ENCODE results near the gene DUOXA1.

DUOXA1 gene, protein sequence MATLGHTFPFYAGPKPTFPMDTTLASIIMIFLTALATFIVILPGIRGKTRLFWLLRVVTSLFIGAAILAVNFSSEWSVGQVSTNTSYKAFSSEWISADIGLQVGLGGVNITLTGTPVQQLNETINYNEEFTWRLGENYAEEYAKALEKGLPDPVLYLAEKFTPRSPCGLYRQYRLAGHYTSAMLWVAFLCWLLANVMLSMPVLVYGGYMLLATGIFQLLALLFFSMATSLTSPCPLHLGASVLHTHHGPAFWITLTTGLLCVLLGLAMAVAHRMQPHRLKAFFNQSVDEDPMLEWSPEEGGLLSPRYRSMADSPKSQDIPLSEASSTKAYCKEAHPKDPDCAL

DNA sequence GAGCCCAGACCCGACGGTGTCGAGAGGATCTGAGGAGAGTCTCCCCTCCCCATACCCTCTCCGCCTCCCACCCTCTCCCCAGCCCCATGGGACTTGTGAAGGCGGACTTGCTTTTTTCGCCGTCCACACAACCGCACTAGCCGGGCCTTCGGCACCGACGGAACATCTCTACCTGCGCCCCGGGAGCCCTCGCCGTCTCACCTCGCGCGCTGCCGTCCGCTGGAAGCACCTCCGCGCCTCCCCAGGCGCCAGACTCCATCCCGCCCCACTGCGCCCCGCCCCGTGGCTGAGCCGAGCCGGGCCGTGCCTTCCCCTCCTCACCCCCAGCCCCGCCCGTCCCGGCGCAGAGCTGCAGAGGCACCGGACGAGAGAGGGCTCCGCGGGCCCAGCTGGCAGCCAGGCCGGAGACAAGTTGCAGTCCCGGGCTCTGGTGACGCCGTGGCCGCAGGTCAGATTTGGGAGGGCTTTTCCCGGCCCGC is at the start of gene DUOXA1, which contains the start of gene DUOX1:
DUOXA1 (minus strand) TSS at position 229 of the 479 bp plus-strand sequence. CDS start 6,865 bp downstream, outside the sequence.
DUOX1 (plus strand) TSS at position 344 of the 479 bp plus-strand sequence. CDS start 1,973 bp downstream, outside the sequence.
- no peak for DNase-seq (ENCODE audit: low read depth in 2 of 3, low spot score in 2 of 3)

GRCh38 chr15:45177285-45177684 is 47.6 kb upstream of the DUOXA1 start:
- no peak for DNase-seq (ENCODE audit: low read depth in 2 of 3, low spot score in 2 of 3)

DNA sequence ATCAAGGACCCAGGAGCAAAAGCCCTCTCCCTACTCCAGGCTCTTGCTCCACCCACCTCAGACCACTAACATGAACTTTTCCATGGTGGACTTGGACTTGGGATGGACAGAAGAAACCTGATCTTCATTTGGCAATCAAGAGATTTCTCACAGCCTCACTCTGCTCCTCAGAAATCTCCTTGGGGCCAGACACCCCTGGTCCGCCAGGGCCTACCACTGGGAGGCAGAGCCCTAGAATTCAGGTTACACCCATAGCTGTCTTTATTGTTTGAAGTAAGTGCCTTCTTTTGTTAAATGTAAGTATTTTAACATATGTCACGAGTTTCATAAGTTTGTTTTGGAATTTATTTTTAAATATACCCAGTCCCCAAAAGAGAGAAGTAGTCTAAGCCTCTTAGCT is 44.9 kb upstream of the DUOXA1 start:
- no peak for DNase-seq (ENCODE audit: low read depth in 2 of 3, low spot score in 2 of 3)

DNA sequence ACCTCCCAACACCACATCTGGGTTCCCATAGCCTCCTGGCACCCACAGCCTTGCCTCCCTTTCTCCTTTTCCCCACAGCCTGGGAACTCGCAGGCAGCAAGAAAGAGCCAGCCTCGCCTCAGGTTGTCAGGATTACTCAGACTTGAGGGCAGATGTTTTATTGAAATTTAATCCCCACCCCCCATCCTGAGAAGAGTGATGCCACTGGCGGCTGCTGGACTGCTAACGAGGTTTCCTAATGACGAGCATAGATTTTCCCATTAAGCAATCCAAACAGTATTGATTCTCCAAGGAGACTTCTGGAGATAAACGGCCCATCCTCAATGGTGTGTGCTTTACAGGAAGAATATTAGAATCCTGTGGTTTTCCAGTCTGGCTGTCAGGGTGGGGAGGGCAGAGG is 44.4 kb upstream of the DUOXA1 start:
- no peak for DNase-seq (ENCODE audit: low read depth in 2 of 3, low spot score in 2 of 3)

DNA sequence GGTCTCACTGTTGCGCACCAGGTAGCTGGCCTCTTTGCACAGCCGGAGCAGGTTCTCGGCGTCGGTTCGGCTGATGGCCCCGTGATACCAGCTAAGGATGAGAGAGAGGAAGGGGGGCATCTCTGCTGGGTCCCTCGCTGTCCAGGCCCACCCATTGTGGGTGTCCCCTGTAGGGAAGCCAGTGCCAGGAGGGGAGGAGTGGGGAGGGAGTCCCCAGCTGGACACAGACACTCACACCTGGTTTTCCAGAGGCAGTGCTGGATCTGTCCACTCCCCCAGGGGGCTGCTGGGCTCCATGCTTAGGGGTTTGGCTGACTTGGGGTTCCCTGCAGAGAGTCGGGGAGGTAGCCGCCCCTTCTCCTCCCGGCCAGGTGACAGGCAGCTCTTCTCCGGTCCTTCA is 42.2 kb upstream of the DUOXA1 start:
- DNase-seq (ENCODE audit: low read depth in 2 of 3, low spot score in 2 of 3), result no peak

DNA sequence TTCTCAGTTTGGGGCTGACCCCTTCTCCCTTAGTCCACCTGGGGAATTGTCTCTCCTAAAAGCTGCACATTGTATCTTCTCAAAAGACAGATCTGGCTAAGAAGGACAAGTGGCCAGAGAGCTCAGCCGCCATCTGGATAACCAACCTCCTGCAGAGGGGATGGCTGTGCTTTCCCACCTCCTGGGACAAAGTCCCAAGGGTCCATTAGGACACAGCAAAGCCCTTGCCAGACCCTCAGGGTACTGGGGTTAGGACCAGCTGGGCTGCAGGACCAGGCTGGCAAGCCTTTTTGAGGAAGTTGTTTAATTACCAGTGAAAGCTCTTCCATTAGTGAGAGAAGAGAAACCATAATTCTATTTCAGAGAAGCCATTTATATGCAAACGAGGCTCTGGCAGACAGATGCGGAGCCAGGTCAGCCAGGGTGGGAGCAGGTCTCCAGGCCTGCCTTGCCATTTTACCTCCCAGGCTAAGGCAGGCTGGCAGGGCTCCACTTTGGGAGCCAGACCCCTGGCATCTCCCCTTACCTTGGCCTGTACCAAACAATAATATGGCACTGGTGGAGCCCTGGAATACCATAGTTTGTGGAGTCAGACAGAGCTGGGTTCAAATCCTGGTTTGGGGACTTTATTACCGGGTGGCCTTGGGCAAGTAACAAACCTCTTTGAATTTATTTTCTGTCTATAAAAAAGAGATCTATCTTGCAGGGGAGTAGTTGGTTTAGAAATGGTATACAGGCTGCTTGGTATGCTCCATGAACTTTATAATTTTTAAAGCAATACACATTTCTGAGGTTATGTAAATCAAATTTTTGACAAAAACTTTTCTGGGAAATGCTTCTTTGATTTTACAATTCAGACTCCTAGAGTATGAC is 40.2 kb upstream of the DUOXA1 start:
- no peak for DNase-seq (ENCODE audit: low read depth in 2 of 3, low spot score in 2 of 3)

GRCh38 chr15:45168751-45169551 is 39.3 kb upstream of the DUOXA1 start:
- no peak for DNase-seq (ENCODE audit: low read depth in 2 of 3, low spot score in 2 of 3)

- no peak for DNase-seq (ENCODE audit: low read depth in 2 of 3, low spot score in 2 of 3)
These were observed 38.6 kb upstream of the DUOXA1 start for GRCh38 chr15:45168286-45168685.

DNA sequence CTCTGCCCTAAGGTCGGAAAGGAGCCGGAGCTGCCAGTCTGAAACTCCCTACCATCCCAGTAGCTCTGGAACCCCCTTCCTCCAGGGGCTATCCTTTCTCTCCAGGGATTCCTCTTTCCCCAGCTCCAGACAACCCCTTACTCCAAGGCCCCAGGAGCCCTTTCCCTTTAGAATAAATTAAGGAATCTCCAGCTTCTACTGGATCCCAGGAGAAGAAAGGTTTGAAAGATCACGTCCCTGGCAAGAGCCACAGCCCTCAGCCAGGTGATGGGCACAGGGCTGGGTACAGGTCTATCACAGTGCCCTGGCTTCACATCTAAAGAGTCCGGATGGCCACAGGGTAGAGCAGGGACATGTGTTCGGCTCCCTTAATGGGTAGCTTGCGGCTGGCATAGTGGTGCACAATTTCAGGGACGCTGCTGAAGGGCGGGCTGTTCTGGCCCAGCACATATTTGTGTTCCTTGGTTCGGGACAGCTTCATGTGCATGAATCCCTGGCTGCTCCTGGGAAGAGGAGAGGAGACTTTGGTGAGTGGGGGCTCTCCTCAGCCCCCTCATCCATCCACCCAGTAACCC is 38.0 kb upstream of the DUOXA1 start:
- no peak for DNase-seq (ENCODE audit: low read depth in 2 of 3, low spot score in 2 of 3)

- peak; percentile 57 to 72 (median 58) for DNase-seq (ENCODE audit: low read depth in 2 of 3, low spot score in 2 of 3)
These were observed 37.4 kb upstream of the DUOXA1 start for GRCh38 chr15:45166834-45167630.

- no peak for DNase-seq (ENCODE audit: low read depth in 2 of 3, low spot score in 2 of 3)
These were observed 35.9 kb upstream of the DUOXA1 start for GRCh38 chr15:45165536-45165935.

DNA sequence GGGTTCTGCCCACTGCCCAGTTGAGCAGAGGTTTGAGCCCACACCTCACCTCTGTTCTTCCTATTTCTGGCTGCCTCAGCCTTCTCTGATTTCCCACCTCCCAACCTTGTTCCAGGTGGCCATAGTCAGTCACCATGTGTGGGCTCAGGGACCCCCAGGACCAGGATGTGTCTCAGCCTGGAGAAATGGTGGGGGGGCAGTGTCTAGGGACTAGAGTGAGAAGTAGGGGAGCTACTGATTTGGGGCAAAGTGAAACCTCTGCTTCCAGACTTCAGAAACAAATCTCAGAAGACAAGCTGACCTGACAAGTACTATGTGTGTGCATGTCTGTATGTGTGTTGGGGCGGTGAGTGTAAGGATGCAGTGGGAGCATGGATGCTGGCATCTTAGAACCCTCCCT is 35.2 kb upstream of the DUOXA1 start:
- DNase-seq (ENCODE audit: low read depth in 2 of 3, low spot score in 2 of 3), result no peak

GRCh38 chr15:45163508-45163856 is 33.8 kb upstream of the DUOXA1 start:
- DNase-seq (ENCODE audit: low read depth in 2 of 3, low spot score in 2 of 3), result no peak

DNA sequence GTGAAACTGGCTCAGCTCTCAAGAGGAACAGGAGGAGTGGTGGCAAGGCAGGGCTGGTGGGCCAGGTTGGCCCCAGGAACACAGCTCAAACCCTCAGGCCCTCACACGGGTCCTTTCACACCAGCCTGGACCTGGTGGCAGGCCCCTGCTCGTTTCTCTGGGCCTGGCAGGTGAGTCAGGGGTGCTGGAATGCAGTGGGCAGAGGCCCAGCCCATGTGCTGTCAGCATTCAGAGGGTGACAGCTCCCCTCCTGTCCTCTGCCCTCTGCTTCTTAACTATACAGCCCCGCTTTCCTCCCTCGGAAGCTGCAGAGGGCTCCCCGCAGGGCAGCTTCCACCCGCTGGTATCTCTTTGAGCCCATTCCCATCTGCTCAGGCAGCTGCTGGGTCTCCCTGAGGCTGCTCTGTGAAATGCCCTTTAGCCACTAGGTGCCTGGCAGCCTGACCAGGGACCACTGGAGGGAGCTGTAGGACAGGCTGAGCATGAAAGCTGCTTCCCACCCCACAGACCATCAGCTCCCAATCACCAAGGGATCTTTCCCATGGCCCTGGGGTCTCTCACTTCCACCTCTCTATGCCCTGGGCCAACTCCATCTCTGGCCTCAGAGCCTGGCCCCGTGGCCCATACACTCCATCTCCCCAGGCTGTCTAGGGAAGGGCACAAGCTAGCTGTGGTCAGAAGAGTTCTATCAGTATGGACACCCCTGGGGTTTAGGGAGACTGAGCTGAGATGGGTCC is 33.3 kb upstream of the DUOXA1 start:
- DNase-seq (ENCODE audit: low read depth in 2 of 3, low spot score in 2 of 3), result peak in 2 of 3 experiments; percentile 40 to 45

DNA sequence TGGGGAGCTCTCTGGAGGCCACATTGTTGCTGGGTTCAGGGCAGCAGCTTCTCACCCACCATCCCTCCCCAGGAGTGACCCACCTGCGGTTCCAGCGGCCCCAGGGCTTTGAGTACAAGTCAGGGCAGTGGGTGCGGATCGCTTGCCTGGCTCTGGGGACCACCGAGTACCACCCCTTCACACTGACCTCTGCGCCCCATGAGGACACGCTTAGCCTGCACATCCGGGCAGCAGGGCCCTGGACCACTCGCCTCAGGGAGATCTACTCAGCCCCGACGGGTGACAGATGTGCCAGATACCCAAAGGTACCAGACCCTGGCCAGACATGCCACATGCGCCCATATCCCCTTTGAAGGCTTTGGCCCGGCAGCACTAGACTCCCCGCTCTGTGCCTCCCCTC is 32.0 kb upstream of the DUOXA1 start:
- DNase-seq (ENCODE audit: low read depth in 2 of 3, low spot score in 2 of 3), result no peak

GRCh38 chr15:45157974-45158373 is 28.3 kb upstream of the DUOXA1 start:
- no peak for DNase-seq (ENCODE audit: low read depth in 2 of 3, low spot score in 2 of 3)

- no peak for DNase-seq (ENCODE audit: low read depth in 2 of 3, low spot score in 2 of 3)
These were observed 27.2 kb upstream of the DUOXA1 start for GRCh38 chr15:45156744-45157455.

- DNase-seq (ENCODE audit: low read depth in 2 of 3, low spot score in 2 of 3), result no peak
These were observed 26.1 kb upstream of the DUOXA1 start for GRCh38 chr15:45155739-45156138.

All from activated CD8-positive, alpha-beta memory T cell treated with anti-CD3 and anti-CD28 coated beads for 48 hours (primary cell).